ENCODE measurements around the gene SPATC1L. TPM values are rescaled to one million over a fixed set of nuclear protein-coding genes. Genes with fewer than 3 reads are reported as not detected.

The SPATC1L gene
- polyA plus RNA-seq, 1 donor from 2014 or later, result 20.6 TPM

DNA sequence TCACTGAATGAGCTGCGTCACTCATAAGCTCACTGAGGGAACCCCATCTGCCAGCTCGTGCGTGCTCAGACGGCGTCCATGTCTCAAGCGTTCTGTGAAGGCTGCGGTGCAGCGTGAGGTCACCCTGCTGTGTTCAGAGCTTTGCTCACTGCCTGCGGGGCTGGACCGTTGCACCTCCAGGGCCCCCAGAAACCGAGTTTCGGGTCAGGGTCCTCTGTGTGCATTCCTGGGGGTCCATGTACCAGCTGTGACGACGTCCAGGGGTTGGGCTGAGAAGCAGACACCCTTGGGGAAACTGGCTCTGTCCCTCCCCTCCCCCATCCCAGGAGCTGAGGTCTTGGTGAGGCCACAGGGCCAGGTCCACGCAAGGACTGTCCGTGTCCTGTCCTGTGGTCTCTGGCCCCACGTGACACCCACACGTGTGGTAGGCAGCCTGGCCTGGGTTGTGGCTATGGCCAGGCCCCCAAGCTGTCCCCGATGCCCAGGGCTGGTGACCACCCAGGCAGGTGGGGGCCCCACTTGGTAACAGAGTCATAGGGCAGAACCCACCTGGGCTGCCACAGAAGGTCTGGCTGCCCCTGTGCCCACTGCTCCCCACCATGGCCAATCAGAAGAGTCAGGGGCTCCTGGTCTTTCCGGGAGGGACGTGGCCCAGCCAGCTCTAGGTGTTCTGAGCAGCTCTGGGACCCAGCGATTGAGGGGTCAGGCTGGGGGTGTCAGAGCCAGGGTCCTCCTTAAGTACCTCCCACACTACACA, 53.2 kb downstream of the SPATC1L start:
- no peak overlapping the region for H3K9ac ChIP-seq (ENCODE audit: low read length)
- no peaks in the 10 kb centered on the region for H3K79me2 ChIP-seq (replicated peaks; ENCODE audit: insufficient read depth, low read length)
- H4K20me1 ChIP-seq (ENCODE audit: insufficient read depth), result no peaks in the 10 kb centered on the region
- H2AFZ ChIP-seq (ENCODE audit: low read depth, low read length), result no peak overlapping the region
- H3K27ac ChIP-seq (ENCODE audit: low read length), result no peak overlapping the region
- H3K4me2 ChIP-seq (ENCODE audit: low read length), result no peak overlapping the region
- no peaks in the 10 kb centered on the region for H3K9me2 ChIP-seq (ENCODE audit: insufficient read depth, low read length)
- H3K9me3 ChIP-seq (ENCODE audit: low read length), result no peaks in the 10 kb centered on the region
- H3K36me3 ChIP-seq (ENCODE audit: insufficient read depth, low read length), result no peaks in the 10 kb centered on the region
- H3F3A ChIP-seq (ENCODE audit: insufficient read depth, low read length, poor library complexity, severe bottlenecking), result no peaks in the 10 kb centered on the region
- H3K27me3 ChIP-seq (ENCODE audit: insufficient read depth, low read depth, low read length), result no peaks in the 10 kb centered on the region
- TF ChIP-seq EP300 (conservative IDR thresholded peaks at IDR 0.05; ENCODE audit: poor library complexity, severe bottlenecking) (no peak), EZH2 (IDR thresholded peaks at IDR 0.05; ENCODE audit: borderline replicate concordance, insufficient read depth, low read length, poor library complexity, severe bottlenecking) (no peak), TAF1 (IDR thresholded peaks at IDR 0.05; ENCODE audit: low read depth) (no peak), POLR2AphosphoS5 (IDR thresholded peaks at IDR 0.05) (no peak), CTCF (IDR thresholded peaks at IDR 0.05; ENCODE audit: poor library complexity, severe bottlenecking) (no peak), RAD21 (conservative IDR thresholded peaks at IDR 0.05) (no peak), MXI1 (conservative IDR thresholded peaks at IDR 0.05; ENCODE audit: poor library complexity, severe bottlenecking) (no peak), SMC3 (conservative IDR thresholded peaks at IDR 0.05; ENCODE audit: poor library complexity) (no peak)
- TF ChIP-seq, protein P1, sequence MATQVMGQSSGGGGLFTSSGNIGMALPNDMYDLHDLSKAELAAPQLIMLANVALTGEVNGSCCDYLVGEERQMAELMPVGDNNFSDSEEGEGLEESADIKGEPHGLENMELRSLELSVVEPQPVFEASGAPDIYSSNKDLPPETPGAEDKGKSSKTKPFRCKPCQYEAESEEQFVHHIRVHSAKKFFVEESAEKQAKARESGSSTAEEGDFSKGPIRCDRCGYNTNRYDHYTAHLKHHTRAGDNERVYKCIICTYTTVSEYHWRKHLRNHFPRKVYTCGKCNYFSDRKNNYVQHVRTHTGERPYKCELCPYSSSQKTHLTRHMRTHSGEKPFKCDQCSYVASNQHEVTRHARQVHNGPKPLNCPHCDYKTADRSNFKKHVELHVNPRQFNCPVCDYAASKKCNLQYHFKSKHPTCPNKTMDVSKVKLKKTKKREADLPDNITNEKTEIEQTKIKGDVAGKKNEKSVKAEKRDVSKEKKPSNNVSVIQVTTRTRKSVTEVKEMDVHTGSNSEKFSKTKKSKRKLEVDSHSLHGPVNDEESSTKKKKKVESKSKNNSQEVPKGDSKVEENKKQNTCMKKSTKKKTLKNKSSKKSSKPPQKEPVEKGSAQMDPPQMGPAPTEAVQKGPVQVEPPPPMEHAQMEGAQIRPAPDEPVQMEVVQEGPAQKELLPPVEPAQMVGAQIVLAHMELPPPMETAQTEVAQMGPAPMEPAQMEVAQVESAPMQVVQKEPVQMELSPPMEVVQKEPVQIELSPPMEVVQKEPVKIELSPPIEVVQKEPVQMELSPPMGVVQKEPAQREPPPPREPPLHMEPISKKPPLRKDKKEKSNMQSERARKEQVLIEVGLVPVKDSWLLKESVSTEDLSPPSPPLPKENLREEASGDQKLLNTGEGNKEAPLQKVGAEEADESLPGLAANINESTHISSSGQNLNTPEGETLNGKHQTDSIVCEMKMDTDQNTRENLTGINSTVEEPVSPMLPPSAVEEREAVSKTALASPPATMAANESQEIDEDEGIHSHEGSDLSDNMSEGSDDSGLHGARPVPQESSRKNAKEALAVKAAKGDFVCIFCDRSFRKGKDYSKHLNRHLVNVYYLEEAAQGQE (IDR thresholded peaks at IDR 0.05; ENCODE audit: borderline replicate concordance), result no peak
- H3K4me3 ChIP-seq (ENCODE audit: low read length), result no peak overlapping the region

DNA sequence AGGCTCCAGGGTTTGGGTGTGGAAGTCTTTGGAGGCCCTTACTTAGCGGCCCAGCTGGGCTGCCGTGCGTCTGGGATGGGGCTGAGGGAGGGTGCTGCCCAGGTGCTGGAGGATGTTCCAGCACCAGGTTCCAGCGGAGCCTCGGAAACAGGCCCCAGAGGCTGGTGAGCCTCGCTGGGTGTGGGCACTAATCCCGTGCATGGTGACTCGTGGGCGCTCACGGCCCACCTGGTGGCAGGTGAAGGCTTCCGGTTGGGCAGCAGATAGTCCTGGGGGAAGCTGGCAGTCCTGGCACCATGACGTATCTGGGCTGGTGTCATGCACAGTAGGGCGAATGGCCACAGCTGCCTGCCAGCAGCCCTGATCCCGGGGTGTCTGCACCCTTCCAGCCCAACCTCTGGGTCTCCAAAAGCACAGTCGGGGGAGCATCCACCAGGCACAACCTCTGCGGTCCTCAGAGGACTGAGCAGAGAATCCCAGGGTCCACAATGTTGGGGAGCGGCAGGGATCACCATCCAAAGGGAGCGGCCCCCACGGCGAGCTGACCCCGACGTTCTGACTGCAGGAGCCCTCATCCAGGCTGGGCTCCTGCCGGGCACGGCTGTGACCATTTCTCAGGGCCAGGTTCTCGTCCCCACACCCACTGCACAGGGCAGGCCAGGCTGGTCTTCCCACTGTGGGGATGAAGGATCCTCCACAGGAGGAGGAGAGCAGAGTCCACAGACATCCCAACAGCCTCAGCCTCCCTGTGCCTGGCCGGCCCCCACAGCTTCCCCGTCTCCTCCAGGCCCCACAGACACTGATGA, 54.2 kb downstream of the SPATC1L start:
- no peak overlapping the region for H3K4me3 ChIP-seq (ENCODE audit: low read length)
- no peaks in the 10 kb centered on the region for H3K36me3 ChIP-seq (ENCODE audit: insufficient read depth, low read length)
- H2AFZ ChIP-seq (ENCODE audit: low read depth, low read length), result no peak overlapping the region
- TF ChIP-seq TAF1 (IDR thresholded peaks at IDR 0.05; ENCODE audit: low read depth) (no peak), RAD21 (conservative IDR thresholded peaks at IDR 0.05) (no peak), EZH2 (IDR thresholded peaks at IDR 0.05; ENCODE audit: borderline replicate concordance, insufficient read depth, low read length, poor library complexity, severe bottlenecking) (no peak), MXI1 (conservative IDR thresholded peaks at IDR 0.05; ENCODE audit: poor library complexity, severe bottlenecking) (no peak), SMC3 (conservative IDR thresholded peaks at IDR 0.05; ENCODE audit: poor library complexity) (no peak), POLR2AphosphoS5 (IDR thresholded peaks at IDR 0.05) (no peak), EP300 (conservative IDR thresholded peaks at IDR 0.05; ENCODE audit: poor library complexity, severe bottlenecking) (no peak), CTCF (IDR thresholded peaks at IDR 0.05; ENCODE audit: poor library complexity, severe bottlenecking) (no peak)
- TF ChIP-seq, protein P1 (IDR thresholded peaks at IDR 0.05; ENCODE audit: borderline replicate concordance), result no peak
- H3K9me2 ChIP-seq (ENCODE audit: insufficient read depth, low read length), result no peaks in the 10 kb centered on the region
- H3K9ac ChIP-seq (ENCODE audit: low read length), result no peak overlapping the region
- H3K27ac ChIP-seq (ENCODE audit: low read length), result no peak overlapping the region
- no peaks in the 10 kb centered on the region for H3F3A ChIP-seq (ENCODE audit: insufficient read depth, low read length, poor library complexity, severe bottlenecking)
- no peaks in the 10 kb centered on the region for H4K20me1 ChIP-seq (ENCODE audit: insufficient read depth)
- no peak overlapping the region for H3K4me2 ChIP-seq (ENCODE audit: low read length)
- H3K27me3 ChIP-seq (ENCODE audit: insufficient read depth, low read depth, low read length), result no peaks in the 10 kb centered on the region
- no peaks in the 10 kb centered on the region for H3K9me3 ChIP-seq (ENCODE audit: low read length)
- H3K79me2 ChIP-seq (replicated peaks; ENCODE audit: insufficient read depth, low read length), result no peaks in the 10 kb centered on the region
